ENCODE data around the gene ACSL6. TPM values are rescaled to one million over a fixed set of nuclear protein-coding genes. Genes with fewer than 3 reads are reported as not detected.
"Not testable (repeated sequence)": the region's sequence is repeated elsewhere in the genome, so short reads cannot be mapped to it uniquely, and the experiment has no call there.

Gene ACSL6
- total RNA-seq, 1 experiment from 2014 or later: 1.4 TPM

DNA sequence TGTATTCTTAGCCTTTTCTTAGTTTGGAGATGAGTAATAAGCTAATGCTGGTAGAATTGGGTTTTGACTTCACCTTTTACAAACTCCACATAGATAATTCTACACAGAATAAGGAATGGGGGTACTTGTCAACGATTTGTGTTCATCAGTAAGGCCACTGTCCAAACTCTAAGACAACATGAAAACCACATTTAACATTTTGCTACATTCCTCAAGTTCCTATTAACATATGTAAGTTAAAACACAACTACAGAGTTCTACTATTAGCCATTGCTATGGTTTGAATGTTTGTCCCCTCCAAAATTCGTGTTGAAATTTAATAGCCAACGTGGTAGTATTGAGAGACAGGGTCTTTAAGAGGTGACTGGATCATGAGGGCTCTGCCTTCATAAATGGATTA lies 97.9 kb downstream of the ACSL6 start:
- Mint-ChIP-seq H3K27me3 (ENCODE audit: insufficient read depth, unreplicated experiment) (peaks cover 14% of the 10 kb centered on the region), H3K27ac (ENCODE audit: unreplicated experiment) (no peak overlapping the region), H3K4me1 (ENCODE audit: low read depth, unreplicated experiment) (no peaks in the 10 kb centered on the region), H3K36me3 (ENCODE audit: insufficient read depth, unreplicated experiment) (no peaks in the 10 kb centered on the region), H3K4me3 (ENCODE audit: unreplicated experiment) (no peak overlapping the region), H3K9me3 (ENCODE audit: unreplicated experiment) (no peaks in the 10 kb centered on the region)
- TF ChIP-seq, protein P1, sequence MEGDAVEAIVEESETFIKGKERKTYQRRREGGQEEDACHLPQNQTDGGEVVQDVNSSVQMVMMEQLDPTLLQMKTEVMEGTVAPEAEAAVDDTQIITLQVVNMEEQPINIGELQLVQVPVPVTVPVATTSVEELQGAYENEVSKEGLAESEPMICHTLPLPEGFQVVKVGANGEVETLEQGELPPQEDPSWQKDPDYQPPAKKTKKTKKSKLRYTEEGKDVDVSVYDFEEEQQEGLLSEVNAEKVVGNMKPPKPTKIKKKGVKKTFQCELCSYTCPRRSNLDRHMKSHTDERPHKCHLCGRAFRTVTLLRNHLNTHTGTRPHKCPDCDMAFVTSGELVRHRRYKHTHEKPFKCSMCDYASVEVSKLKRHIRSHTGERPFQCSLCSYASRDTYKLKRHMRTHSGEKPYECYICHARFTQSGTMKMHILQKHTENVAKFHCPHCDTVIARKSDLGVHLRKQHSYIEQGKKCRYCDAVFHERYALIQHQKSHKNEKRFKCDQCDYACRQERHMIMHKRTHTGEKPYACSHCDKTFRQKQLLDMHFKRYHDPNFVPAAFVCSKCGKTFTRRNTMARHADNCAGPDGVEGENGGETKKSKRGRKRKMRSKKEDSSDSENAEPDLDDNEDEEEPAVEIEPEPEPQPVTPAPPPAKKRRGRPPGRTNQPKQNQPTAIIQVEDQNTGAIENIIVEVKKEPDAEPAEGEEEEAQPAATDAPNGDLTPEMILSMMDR (IDR thresholded peaks at IDR 0.05; ENCODE audit: insufficient read depth in 1 of 2, low read depth in 1 of 2, low read length in 1 of 2, severe bottlenecking in 1 of 2, unreplicated experiment in 1 of 2): no peak
- H3K4me1 ChIP-seq: no peaks in the 10 kb centered on the region
- H3K4me3 ChIP-seq (ENCODE audit: low read depth, low read length): no peak overlapping the region
- CTCF ChIA-PET: interaction anchor here (0.6 kb wide), 1 partner anchor 284 kb away, joined by 3 read pairs; no protein-coding TSS in a partner anchor
- no TSS peak for BruUV-seq (replicated peaks)
- H3K27me3 ChIP-seq (replicated peaks; ENCODE audit: control insufficient read depth, insufficient read depth, low read length): no peaks in the 10 kb centered on the region
- no peaks in the 10 kb centered on the region for H3K36me3 ChIP-seq (ENCODE audit: control insufficient read depth, insufficient read depth, low read length)
- intact Hi-C loops (cut with micrococcal nuclease; ENCODE audit: unreplicated experiment): no loop called here
- POLR2A ChIA-PET: no interaction called here
- no peaks in the 10 kb centered on the region for H3K9me3 ChIP-seq
- DNase-seq: no peak

DNA sequence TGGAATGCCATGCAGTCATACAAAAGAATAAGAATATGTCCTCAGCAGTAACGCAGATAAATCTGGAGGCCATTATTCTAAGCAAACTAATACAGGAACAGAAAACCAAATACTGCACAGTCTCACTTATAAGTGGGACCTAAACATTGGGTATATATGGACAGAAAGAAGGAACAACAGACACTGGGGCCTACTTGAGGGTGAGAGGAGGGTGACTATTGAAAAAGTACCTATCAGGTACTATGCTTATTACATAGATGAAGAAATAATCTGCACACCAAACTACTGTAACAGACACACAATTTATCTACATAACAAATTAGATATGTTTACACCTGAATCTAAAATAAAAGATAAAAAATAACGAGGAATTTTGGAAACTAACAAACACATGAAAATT lies 104.8 kb downstream of the ACSL6 start:
- no peaks in the 10 kb centered on the region for H3K9me3 Mint-ChIP-seq (ENCODE audit: unreplicated experiment)
- Histone ChIP-seq H3K36me3 (ENCODE audit: control insufficient read depth, insufficient read depth, low read length) (no peaks in the 10 kb centered on the region), H3K4me1 (no peaks in the 10 kb centered on the region), H3K4me3 (ENCODE audit: low read depth, low read length) (no peak overlapping the region), H3K9me3 (no peaks in the 10 kb centered on the region), H3K27me3 (replicated peaks; ENCODE audit: control insufficient read depth, insufficient read depth, low read length) (no peaks in the 10 kb centered on the region)
- ChIA-PET CTCF (no interaction called here), POLR2A (no interaction called here)
- BruUV-seq (replicated peaks): no TSS peak
- intact Hi-C loops (cut with micrococcal nuclease; ENCODE audit: unreplicated experiment): no loop called here
- H3K36me3 Mint-ChIP-seq (ENCODE audit: insufficient read depth, unreplicated experiment): no peaks in the 10 kb centered on the region
- H3K27me3 Mint-ChIP-seq (ENCODE audit: insufficient read depth, unreplicated experiment): peaks cover 26% of the 10 kb centered on the region
- no peak overlapping the region for H3K4me3 Mint-ChIP-seq (ENCODE audit: unreplicated experiment)
- no peak for DNase-seq
- no peak overlapping the region for H3K27ac Mint-ChIP-seq (ENCODE audit: unreplicated experiment)
- H3K4me1 Mint-ChIP-seq (ENCODE audit: low read depth, unreplicated experiment): no peaks in the 10 kb centered on the region
- TF ChIP-seq, protein P1 (IDR thresholded peaks at IDR 0.05; ENCODE audit: insufficient read depth in 1 of 2, low read depth in 1 of 2, low read length in 1 of 2, severe bottlenecking in 1 of 2, unreplicated experiment in 1 of 2): no peak

DNA sequence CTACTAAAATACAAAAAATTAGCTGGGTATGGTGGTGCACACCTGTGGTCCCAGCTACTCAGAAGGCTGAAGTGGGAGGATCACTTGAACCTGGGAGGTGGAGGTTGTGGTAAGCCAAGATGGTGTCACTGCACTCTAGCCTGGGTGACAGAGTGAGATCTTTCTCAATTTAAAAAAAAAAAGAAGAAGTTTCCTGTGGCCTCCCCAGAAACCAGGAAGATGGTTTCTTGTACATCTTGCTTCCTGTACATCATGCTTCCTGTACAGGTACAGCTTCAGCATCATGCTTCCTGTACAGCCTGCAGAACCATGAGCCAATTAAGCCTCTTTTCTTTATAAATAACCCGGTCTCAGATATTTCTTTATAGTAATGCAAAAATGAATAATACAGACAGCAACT lies 109.2 kb downstream of the ACSL6 start:
- intact Hi-C loops (cut with micrococcal nuclease; ENCODE audit: unreplicated experiment); H3K36me3 ChIP-seq (ENCODE audit: control insufficient read depth, insufficient read depth, low read length); POLR2A ChIA-PET; H3K4me3 ChIP-seq (ENCODE audit: low read depth, low read length); H3K27ac Mint-ChIP-seq (ENCODE audit: unreplicated experiment); DNase-seq; H3K4me3 Mint-ChIP-seq (ENCODE audit: unreplicated experiment); H3K36me3 Mint-ChIP-seq (ENCODE audit: insufficient read depth, unreplicated experiment); H3K9me3 Mint-ChIP-seq (ENCODE audit: unreplicated experiment); CTCF ChIA-PET; BruUV-seq (replicated peaks); H3K4me1 Mint-ChIP-seq (ENCODE audit: low read depth, unreplicated experiment); H3K27me3 ChIP-seq (replicated peaks; ENCODE audit: control insufficient read depth, insufficient read depth, low read length); H3K4me1 ChIP-seq: not testable (repeated sequence)
- H3K9me3 ChIP-seq: peaks cover 10% of the 10 kb centered on the region
- peaks cover 18% of the 10 kb centered on the region for H3K27me3 Mint-ChIP-seq (ENCODE audit: insufficient read depth, unreplicated experiment)

Other genes with a start within 250 kb of the ACSL6 start
- 42.7 and 45.0 TPM in 2 replicates for gene FNIP1, start 214.6 kb downstream of the ACSL6 start, total RNA-seq (2022)
- gene MEIKIN, start 66.0 kb downstream of the ACSL6 start, total RNA-seq (2022): not detected in 2 replicates
- not detected in 2 replicates for gene IL3, start 49.0 kb upstream of the ACSL6 start, total RNA-seq (2022)
- gene CSF2, start 62.1 kb upstream of the ACSL6 start, total RNA-seq (2022): not detected in 2 replicates
- 41.0 and 42.3 TPM in 2 replicates for gene P4HA2, start 216.2 kb upstream of the ACSL6 start, total RNA-seq (2022)
- not detected in 2 replicates for gene PDLIM4, start 246.0 kb upstream of the ACSL6 start, total RNA-seq (2022)